SK-N-SH treated with all-trans-retinoic acid at 6 μM for 48 hours (cell line): ENCODE measurements around the gene POFUT1.

Experiments used
- BACH2 ChIP-seq: fragments of 250-450 bp; sonication (Bioruptor Pico); IDR thresholded peaks from 2 replicates; pipeline ENCODE4 v1.9.0; 2021; ENCODE audit warnings: mild to moderate bottlenecking, borderline replicate concordance
- GLIS3 ChIP-seq: fragments of 250-450 bp; sonication (Bioruptor Pico); IDR thresholded peaks from 2 replicates; pipeline ENCODE4 v1.5.0; 2020; ENCODE audit warnings: mild to moderate bottlenecking, moderate library complexity
- ISL1 ChIP-seq: fragments of 250-450 bp; sonication (Bioruptor Pico); IDR thresholded peaks from 2 replicates; pipeline ENCODE4 v2.1.2; 2022; ENCODE audit warnings: mild to moderate bottlenecking, moderate library complexity
- SNAI2 ChIP-seq: fragments of 250-450 bp; sonication (Bioruptor Pico); IDR thresholded peaks from 2 replicates; pipeline ENCODE4 v1.5.0; 2020; ENCODE audit warnings: mild to moderate bottlenecking, moderate library complexity
- ZNF565 ChIP-seq: fragments of 450-650 bp; formaldehyde crosslinking; conservative IDR thresholded peaks from 2 replicates; pipeline ENCODE4 v1.5.0; 2020; ENCODE audit warnings: low read depth, mild to moderate bottlenecking, moderate library complexity
- TF ChIP-seq, protein P1 (sequence below): fragments of 250-450 bp; sonication (Bioruptor Pico); IDR thresholded peaks from 2 replicates; pipeline ENCODE4 v1.5.1; 2021; ENCODE audit warnings: mild to moderate bottlenecking, moderate library complexity
- TF ChIP-seq, protein P2 (sequence below): fragments of 250-450 bp; sonication (Bioruptor Pico); IDR thresholded peaks from 2 replicates; pipeline ENCODE4 v1.8.0; 2020; ENCODE audit warnings: mild to moderate bottlenecking, moderate library complexity, borderline replicate concordance
- TF ChIP-seq, protein P3 (sequence below): fragments of 250-450 bp; sonication (Bioruptor Pico); IDR thresholded peaks from 2 replicates; pipeline ENCODE4 v1.5.1; 2020; ENCODE audit warnings: low read depth, mild to moderate bottlenecking, moderate library complexity

DNA sequence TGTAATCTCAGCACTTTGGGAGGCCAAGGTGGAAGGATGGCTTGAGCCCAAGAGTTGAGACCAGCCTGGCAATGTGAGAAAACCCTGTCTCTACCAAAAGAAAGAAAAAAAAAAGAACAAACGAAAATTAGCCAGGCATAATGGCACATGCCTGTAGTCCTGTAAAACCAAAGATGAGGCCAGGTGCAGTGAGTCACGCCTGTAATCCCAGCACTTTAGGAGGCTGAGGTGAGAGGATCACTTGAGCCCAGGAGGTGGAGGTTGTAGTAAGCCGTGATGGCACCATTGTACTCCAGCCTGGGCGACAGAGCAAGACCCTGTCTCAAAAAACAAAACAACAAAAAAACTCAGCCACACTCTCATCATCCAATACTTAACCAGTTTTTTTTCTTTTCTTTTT, 37.3 kb downstream of the POFUT1 start:
- TF ChIP-seq, protein P1, sequence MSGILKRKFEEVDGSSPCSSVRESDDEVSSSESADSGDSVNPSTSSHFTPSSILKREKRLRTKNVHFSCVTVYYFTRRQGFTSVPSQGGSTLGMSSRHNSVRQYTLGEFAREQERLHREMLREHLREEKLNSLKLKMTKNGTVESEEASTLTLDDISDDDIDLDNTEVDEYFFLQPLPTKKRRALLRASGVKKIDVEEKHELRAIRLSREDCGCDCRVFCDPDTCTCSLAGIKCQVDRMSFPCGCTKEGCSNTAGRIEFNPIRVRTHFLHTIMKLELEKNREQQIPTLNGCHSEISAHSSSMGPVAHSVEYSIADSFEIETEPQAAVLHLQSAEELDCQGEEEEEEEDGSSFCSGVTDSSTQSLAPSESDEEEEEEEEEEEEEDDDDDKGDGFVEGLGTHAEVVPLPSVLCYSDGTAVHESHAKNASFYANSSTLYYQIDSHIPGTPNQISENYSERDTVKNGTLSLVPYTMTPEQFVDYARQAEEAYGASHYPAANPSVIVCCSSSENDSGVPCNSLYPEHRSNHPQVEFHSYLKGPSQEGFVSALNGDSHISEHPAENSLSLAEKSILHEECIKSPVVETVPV (CRISPR knock-in tag): no peak
- TF ChIP-seq ZNF565 (CRISPR knock-in tag): no peak
- no peak for TF ChIP-seq ISL1
- no peak for TF ChIP-seq GLIS3 (CRISPR knock-in tag)
- TF ChIP-seq, protein P2, sequence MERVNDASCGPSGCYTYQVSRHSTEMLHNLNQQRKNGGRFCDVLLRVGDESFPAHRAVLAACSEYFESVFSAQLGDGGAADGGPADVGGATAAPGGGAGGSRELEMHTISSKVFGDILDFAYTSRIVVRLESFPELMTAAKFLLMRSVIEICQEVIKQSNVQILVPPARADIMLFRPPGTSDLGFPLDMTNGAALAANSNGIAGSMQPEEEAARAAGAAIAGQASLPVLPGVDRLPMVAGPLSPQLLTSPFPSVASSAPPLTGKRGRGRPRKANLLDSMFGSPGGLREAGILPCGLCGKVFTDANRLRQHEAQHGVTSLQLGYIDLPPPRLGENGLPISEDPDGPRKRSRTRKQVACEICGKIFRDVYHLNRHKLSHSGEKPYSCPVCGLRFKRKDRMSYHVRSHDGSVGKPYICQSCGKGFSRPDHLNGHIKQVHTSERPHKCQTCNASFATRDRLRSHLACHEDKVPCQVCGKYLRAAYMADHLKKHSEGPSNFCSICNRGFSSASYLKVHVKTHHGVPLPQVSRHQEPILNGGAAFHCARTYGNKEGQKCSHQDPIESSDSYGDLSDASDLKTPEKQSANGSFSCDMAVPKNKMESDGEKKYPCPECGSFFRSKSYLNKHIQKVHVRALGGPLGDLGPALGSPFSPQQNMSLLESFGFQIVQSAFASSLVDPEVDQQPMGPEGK (CRISPR knock-in tag): no peak
- TF ChIP-seq, protein P3, sequence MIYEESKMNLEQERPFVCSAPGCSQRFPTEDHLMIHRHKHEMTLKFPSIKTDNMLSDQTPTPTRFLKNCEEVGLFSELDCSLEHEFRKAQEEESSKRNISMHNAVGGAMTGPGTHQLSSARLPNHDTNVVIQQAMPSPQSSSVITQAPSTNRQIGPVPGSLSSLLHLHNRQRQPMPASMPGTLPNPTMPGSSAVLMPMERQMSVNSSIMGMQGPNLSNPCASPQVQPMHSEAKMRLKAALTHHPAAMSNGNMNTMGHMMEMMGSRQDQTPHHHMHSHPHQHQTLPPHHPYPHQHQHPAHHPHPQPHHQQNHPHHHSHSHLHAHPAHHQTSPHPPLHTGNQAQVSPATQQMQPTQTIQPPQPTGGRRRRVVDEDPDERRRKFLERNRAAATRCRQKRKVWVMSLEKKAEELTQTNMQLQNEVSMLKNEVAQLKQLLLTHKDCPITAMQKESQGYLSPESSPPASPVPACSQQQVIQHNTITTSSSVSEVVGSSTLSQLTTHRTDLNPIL: no peak
- TF ChIP-seq BACH2: no peak
- TF ChIP-seq SNAI2 (CRISPR knock-in tag): no peak
